Measurements from ENCODE around the gene PCP4L1.

Gene PCP4L1

DNA sequence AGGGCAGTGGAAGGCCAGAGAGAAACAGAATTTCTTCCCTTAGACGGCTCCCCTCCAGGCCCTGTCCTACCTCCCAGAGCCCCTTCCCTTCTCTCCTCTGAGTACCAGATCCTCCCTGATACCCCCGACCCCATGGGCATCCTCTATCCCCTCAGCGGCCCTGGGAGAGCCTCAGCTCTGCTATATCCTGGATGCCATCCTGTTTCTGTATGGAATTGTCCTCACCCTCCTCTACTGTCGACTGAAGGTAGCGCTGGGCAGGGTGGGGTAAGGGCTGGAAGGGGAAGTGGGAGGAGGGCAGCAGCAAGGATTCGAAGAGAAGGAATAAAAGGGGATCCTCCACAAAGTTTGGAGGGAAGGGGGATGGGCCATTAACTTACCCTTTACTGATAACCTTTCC is 40.7 kb upstream of the PCP4L1 start:
- ChIA-PET POLR2A (no interaction called here), CTCF (interaction anchor here (1.2 to 14.0 kb wide), 10 partner anchors 4 to 164 kb away, joined by 3 to 248 read pairs (median 12); partner anchors contain the start of genes APOA2, FCER1G, NDUFS2 and TOMM40L)
- no peak for DNase-seq (ENCODE audit: extremely low spot score)
- TF ChIP-seq, protein P1, sequence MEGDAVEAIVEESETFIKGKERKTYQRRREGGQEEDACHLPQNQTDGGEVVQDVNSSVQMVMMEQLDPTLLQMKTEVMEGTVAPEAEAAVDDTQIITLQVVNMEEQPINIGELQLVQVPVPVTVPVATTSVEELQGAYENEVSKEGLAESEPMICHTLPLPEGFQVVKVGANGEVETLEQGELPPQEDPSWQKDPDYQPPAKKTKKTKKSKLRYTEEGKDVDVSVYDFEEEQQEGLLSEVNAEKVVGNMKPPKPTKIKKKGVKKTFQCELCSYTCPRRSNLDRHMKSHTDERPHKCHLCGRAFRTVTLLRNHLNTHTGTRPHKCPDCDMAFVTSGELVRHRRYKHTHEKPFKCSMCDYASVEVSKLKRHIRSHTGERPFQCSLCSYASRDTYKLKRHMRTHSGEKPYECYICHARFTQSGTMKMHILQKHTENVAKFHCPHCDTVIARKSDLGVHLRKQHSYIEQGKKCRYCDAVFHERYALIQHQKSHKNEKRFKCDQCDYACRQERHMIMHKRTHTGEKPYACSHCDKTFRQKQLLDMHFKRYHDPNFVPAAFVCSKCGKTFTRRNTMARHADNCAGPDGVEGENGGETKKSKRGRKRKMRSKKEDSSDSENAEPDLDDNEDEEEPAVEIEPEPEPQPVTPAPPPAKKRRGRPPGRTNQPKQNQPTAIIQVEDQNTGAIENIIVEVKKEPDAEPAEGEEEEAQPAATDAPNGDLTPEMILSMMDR (IDR thresholded peaks at IDR 0.05; ENCODE audit: control extremely low read depth, extremely low read depth, low read depth, missing control alignments): no peak

DNA sequence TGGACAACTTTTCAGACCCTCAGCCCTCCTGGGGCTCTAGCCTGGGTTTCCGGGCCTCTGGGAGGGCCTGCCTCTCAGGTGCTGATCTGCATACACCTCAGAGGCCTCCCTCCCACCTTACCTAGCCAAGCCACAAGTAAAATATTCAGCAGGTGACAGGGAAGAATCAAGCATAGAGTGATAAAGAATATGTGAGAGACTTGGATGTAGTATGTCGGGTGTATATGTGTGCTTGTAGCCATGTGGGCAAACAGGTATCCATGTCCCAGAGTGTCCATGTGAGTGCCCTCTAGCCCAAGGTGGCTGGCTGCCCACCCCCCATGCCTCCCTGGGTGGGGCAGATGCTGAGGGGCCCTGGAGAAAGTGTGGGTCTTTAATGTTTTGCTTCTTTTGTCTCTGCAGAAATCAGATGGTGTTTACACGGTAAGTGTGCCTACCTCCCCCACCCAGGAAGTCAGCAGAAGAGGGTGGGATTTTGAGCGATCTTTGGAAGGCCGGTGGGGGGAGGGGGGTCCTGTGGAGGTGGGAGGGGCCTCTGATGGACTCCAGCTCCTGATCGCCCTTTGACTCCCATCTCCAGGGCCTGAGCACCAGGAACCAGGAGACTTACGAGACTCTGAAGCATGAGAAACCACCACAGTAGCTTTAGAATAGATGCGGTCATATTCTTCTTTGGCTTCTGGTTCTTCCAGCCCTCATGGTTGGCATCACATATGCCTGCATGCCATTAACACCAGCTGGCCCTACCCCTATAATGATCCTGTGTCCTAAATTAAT is 40.1 kb upstream of the PCP4L1 start:
- CTCF ChIA-PET: interaction anchor here (0.7 to 14.0 kb wide), 10 partner anchors 5 to 163 kb away, joined by 3 to 248 read pairs (median 9); partner anchors contain the start of genes APOA2, CFAP126, FCER1G and NDUFS2
- TF ChIP-seq, protein P1 (IDR thresholded peaks at IDR 0.05; ENCODE audit: control extremely low read depth, extremely low read depth, low read depth, missing control alignments): no peak
- POLR2A ChIA-PET: no interaction called here
- no peak for DNase-seq (ENCODE audit: extremely low spot score)

DNA sequence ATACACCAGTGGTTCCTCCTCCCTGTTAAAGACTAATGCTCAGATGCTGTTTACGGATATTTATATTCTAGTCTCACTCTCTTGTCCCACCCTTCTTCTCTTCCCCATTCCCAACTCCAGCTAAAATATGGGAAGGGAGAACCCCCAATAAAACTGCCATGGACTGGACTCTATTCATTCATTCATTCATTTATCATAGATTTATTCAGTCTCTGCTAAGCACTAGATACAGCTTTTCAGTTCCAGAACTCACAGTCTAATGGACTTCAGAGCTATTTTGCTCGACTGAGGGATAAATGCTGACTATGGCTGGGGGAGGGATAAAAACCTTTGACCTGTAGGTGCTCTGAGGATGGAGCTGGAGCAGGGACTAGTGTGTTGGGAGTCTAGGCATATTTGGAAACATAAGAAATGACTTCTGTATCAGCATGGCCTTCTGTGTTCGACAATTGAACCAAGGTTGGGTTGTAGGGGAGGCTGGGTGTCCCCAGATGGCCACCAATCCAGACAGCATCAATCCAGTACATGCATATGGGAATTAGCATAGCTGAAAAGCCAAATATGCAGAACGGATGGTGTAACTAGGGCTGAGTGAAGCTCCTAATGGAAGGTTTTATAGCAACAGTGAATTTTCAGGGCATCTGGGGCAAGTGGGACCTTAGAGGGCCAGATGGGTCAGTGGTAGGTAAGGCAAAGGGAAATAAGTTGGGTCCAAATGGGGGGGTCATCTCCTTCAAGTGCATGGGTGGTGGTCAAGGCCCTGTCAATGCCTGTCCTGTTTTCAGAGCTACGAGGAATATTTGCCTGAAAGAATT is 39.3 kb upstream of the PCP4L1 start:
- TF ChIP-seq, protein P1 (IDR thresholded peaks at IDR 0.05; ENCODE audit: control extremely low read depth, extremely low read depth, low read depth, missing control alignments): no peak
- POLR2A ChIA-PET: no interaction called here
- CTCF ChIA-PET: interaction anchor here (0.7 to 14.0 kb wide), 12 partner anchors 5 to 162 kb away, joined by 3 to 248 read pairs (median 6); partner anchors contain the start of genes APOA2, CFAP126, FCER1G and NDUFS2
- no peak for DNase-seq (ENCODE audit: extremely low spot score)

DNA sequence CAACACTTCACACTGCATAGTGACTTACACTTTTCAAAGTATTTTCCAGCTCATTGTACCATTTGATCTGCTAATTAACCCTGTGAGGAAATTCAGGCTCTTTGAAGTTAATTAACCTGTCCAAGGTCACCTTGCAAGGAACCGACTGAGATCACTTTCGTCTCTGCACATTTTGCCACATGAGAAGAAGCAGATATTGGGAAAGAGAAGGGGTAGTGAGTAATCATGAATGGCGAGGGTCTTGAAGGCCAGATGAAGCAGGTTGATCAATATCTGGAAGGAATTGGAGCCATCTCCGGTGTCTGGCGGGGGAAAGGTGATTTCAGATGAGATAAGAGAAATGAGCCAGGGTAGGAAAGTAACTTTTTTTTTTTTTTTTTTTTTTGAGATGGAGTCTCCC is 38.5 kb upstream of the PCP4L1 start:
- POLR2A ChIA-PET: no interaction called here
- CTCF ChIA-PET: interaction anchor here (0.8 to 14.0 kb wide), 15 partner anchors 5 to 162 kb away, joined by 3 to 248 read pairs (median 5); partner anchors contain the start of genes APOA2, FCER1G, NDUFS2 and TOMM40L
- TF ChIP-seq, protein P1 (IDR thresholded peaks at IDR 0.05; ENCODE audit: control extremely low read depth, extremely low read depth, low read depth, missing control alignments): no peak
- no peak for DNase-seq (ENCODE audit: extremely low spot score)

DNA sequence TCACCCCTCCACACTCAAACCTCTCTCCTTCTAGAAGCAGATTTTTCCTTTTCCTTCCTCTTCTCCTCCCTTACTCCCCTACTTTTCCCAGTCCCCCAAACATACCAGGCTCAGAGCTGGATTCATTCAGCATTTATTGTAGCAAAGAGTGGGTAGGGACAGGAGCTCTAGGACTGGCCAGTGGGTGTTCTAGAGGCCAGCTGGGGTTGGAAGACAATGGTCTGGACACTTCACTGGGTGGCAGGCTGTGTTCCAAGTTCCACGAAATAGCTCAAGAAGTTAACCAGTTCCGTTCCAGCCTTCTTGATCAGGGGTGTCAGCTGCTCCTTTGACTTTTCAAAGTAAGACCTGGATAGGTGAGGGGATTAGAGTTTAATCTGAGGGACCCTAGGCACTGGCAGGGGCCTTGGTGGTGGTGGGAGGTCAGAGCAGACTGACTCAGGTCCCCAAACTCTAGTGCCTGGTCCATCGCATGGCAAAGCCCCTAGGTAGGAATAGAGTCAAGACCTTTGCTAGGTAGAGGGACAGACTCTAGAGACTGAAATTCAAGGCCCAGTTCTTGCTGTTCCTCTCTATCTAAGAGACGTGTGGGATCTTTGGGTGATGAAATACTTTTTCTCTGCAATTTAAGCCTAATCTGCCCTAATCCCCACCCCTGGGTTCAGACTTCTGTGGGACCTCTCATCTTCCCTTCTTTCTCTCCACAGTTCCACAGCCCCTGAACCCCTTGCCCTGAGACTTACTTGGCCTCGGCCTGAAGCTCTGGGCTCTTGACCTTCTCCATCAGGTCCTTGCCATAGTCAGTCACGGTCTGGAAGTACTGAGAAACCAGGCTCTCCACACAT is 36.1 kb upstream of the PCP4L1 start:
- ChIA-PET CTCF (interaction anchor here (0.9 to 14.0 kb wide), 7 partner anchors 8 to 163 kb away, joined by 3 to 248 read pairs (median 11); partner anchors contain the start of gene FCER1G), POLR2A (no interaction called here)
- DNase-seq (ENCODE audit: extremely low spot score): no peak
- TF ChIP-seq, protein P1 (IDR thresholded peaks at IDR 0.05; ENCODE audit: control extremely low read depth, extremely low read depth, low read depth, missing control alignments): no peak
